ENCODE measurements around the gene CYP27C1.

The CYP27C1 gene

DNA sequence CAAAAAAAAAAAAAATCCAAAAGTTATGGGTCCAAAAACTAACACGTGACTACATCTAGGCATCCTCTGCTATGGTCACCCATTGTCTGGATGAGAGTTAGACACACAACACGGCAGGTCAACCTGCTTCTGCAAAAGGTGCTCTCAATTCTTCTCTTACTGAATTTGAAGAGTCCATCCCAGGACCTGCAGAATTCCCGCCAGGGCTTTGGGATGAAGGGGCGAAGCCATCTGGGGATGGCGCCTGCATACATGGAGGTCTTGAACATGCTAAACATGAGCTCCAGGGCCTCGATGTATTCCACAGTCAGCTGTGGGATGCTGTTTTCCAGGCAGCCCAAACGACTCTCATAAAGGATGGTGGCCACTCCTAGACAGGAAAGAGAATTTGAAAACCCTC is 19.1 kb downstream of the CYP27C1 start:
- H3K4me1 ChIP-seq (ENCODE audit: control insufficient read depth, insufficient read depth, low read length), result peaks cover 2% of the 10 kb centered on the region
- no peak overlapping the region for H3K4me3 ChIP-seq (ENCODE audit: low read length in 2 of 2)
- H3K9me3 ChIP-seq (ENCODE audit: control insufficient read depth in 2 of 2, low read length in 2 of 2), result no peaks in the 10 kb centered on the region
- H3K9ac ChIP-seq (ENCODE audit: low read length in 2 of 2), result no peak overlapping the region
- H3K27ac ChIP-seq (ENCODE audit: low read length), result no peak overlapping the region
- H3K27me3 ChIP-seq (ENCODE audit: control insufficient read depth in 1 of 2, insufficient read depth in 2 of 2, low read length in 2 of 2), result no peaks in the 10 kb centered on the region
- H3K36me3 ChIP-seq (ENCODE audit: control insufficient read depth in 2 of 2, insufficient read depth in 2 of 2, low read length in 2 of 2), result no peaks in the 10 kb centered on the region

DNA sequence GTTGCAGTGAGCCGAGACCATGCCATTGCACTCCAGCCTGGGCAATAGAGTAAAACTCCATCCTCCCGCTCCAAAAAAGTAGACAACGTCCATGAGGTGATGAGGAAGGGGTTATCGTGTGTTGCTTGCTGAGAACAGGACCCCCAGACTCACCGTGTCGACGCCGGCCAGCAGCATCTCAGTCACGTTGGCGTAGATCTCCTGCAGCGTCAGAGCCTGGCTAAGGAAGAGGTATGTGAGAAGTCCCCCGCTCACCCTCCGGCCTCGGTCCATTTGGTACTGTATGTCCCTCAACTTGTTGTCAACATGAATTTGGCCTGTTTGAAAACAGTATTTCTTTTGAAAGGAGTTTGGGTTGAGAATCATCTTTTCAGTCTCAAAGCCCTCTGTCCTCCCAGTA is 20.9 kb downstream of the CYP27C1 start:
- H3K36me3 ChIP-seq (ENCODE audit: control insufficient read depth in 2 of 2, insufficient read depth in 2 of 2, low read length in 2 of 2), result no peaks in the 10 kb centered on the region
- H3K4me3 ChIP-seq (ENCODE audit: low read length in 2 of 2), result no peak overlapping the region
- H3K9me3 ChIP-seq (ENCODE audit: control insufficient read depth in 2 of 2, low read length in 2 of 2), result no peaks in the 10 kb centered on the region
- H3K27me3 ChIP-seq (ENCODE audit: control insufficient read depth in 1 of 2, insufficient read depth in 2 of 2, low read length in 2 of 2), result no peaks in the 10 kb centered on the region
- no peak overlapping the region for H3K27ac ChIP-seq (ENCODE audit: low read length)
- peaks cover 1% of the 10 kb centered on the region for H3K4me1 ChIP-seq (ENCODE audit: control insufficient read depth, insufficient read depth, low read length)
- no peak overlapping the region for H3K9ac ChIP-seq (ENCODE audit: low read length in 2 of 2)

DNA sequence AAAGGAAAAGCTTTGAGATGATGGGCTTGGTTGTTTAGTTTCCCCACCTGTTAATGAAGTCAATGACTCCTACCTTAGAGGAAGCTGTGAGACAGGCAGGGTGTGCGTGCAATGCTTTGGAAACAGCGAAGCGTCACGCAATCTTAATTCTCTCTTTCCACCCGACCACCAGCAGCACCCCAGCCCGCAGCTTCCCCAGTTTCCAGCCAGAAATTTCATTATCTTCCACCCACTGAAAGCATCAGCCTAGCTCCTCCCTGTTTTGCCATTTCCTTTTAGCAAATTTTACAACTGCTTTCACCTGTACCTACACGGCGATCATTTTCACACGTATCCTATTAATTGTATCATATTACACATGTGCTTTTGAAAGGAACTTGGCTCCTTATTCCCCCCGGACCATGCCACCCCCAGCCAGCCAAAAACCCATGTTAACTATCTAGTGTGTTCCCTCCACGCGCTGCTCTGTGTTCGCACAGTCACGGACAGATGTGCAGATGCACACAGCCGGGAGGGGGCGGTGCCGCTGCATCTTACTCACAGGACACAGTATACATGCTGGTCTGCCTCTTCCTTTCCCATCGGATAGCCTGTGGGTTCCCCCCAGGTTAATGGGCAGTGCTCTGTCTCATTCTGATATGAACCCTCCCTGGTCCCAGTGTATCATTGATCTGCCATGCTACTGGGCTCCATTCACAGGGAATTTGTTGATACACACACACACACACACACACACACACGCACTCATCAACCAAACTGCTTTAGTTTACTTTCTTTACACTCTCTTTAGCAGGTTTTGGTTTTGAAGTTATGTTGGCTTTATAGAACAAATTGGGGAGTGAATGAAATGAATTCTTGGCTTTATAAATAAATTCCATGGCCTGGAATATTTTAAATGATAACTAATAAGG is 22.4 kb downstream of the CYP27C1 start:
- Histone ChIP-seq H3K4me1 (ENCODE audit: control insufficient read depth, insufficient read depth, low read length) (peaks cover 5% of the 10 kb centered on the region), H3K36me3 (ENCODE audit: control insufficient read depth in 2 of 2, insufficient read depth in 2 of 2, low read length in 2 of 2) (no peaks in the 10 kb centered on the region), H3K27me3 (ENCODE audit: control insufficient read depth in 1 of 2, insufficient read depth in 2 of 2, low read length in 2 of 2) (no peaks in the 10 kb centered on the region), H3K9me3 (ENCODE audit: control insufficient read depth in 2 of 2, low read length in 2 of 2) (no peaks in the 10 kb centered on the region), H3K4me3 (ENCODE audit: low read length in 2 of 2) (no peak overlapping the region), H3K9ac (ENCODE audit: low read length in 2 of 2) (no peak overlapping the region), H3K27ac (ENCODE audit: low read length) (no peak overlapping the region)

DNA sequence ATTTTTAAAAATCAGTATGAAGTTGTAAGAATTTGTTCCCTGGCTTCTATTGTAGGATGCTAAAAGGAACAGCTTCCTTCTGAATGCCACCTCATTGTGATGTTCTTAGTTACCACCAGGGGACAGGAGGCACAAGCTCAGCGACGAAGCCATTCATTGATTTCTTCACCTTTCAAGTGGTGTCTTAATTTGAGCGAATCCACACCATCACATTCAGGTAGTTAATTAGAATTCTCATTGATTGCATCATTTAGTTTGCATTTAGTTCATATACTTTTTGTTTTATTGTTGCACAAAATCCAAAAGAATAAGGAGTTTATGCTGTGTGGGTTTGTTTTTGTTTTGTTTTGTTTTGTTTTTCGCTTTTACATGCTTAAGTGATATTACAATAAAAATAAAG is 23.1 kb downstream of the CYP27C1 start:
- Histone ChIP-seq H3K27me3 (ENCODE audit: control insufficient read depth in 1 of 2, insufficient read depth in 2 of 2, low read length in 2 of 2) (no peaks in the 10 kb centered on the region), H3K4me3 (ENCODE audit: low read length in 2 of 2) (no peak overlapping the region), H3K4me1 (ENCODE audit: control insufficient read depth, insufficient read depth, low read length) (peaks cover 5% of the 10 kb centered on the region), H3K27ac (ENCODE audit: low read length) (no peak overlapping the region), H3K36me3 (ENCODE audit: control insufficient read depth in 2 of 2, insufficient read depth in 2 of 2, low read length in 2 of 2) (no peaks in the 10 kb centered on the region), H3K9me3 (ENCODE audit: control insufficient read depth in 2 of 2, low read length in 2 of 2) (no peaks in the 10 kb centered on the region), H3K9ac (ENCODE audit: low read length in 2 of 2) (no peak overlapping the region)

DNA sequence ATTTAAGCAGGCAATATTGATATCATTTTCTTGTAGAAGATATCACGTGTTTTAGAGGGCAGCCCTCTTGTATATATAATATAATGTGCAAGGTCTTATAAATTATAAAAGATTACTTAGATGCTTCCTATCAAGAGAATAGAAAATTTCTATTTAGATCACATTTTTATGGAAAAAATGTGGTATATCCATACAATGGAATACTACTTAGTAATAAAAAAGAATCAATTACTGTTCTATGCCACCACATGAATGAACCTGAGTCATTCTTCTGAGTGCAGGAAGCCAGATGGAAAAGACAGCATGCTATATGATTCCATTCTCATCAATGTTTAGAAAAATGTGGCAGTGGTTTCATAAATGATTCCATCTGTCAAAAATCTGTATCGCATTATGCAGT is 23.6 kb downstream of the CYP27C1 start:
- Histone ChIP-seq H3K27me3 (ENCODE audit: control insufficient read depth in 1 of 2, insufficient read depth in 2 of 2, low read length in 2 of 2) (no peaks in the 10 kb centered on the region), H3K9ac (ENCODE audit: low read length in 2 of 2) (no peak overlapping the region), H3K36me3 (ENCODE audit: control insufficient read depth in 2 of 2, insufficient read depth in 2 of 2, low read length in 2 of 2) (no peaks in the 10 kb centered on the region), H3K4me3 (ENCODE audit: low read length in 2 of 2) (no peak overlapping the region), H3K27ac (ENCODE audit: low read length) (no peak overlapping the region), H3K4me1 (ENCODE audit: control insufficient read depth, insufficient read depth, low read length) (peaks cover 5% of the 10 kb centered on the region), H3K9me3 (ENCODE audit: control insufficient read depth in 2 of 2, low read length in 2 of 2) (no peaks in the 10 kb centered on the region)

DNA sequence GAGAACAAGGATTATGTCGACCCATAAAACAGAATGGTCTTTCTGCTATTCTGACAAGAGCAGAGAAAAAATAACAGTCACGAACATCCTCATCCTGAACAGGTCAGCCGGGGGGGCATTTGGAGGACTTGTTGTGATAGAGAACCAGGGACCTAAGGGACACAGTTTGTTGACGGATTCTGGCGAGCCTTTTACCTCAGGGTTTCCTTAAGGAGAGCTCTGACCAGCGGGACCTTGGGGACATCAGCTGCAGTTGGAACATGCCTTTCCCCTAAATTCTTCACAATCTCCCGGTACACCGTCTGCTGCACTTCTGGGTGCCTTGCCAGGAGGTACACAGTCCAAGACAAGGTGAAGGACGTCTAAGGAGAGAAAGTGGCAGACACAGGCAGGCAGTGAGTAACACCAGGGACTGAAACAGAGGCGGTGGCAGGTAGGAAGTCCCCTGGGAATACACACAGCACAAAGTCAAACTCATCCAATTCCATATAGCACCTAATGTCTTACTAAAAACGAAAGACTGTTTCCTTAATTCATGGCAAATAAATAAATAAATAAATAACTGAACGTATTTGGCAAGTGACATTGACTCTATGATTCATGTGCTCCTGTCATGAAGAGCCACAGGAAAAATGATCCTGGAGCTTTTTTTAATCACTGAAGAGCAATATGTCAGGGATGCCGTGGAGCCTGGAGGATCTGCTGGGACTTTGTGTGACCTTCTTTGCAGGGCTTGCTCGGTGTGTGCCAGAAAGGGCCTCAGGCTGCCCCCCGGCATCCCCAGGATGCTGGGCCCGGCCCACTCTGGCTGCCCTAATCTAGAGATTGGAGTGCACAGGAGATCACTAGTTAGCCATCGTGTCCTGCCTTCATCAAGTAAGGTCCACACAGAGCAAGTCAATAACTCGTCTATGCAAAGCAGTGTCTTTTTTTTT is 24.7 kb downstream of the CYP27C1 start:
- Histone ChIP-seq H3K27ac (ENCODE audit: low read length) (no peak overlapping the region), H3K4me3 (ENCODE audit: low read length in 2 of 2) (no peak overlapping the region), H3K9me3 (ENCODE audit: control insufficient read depth in 2 of 2, low read length in 2 of 2) (no peaks in the 10 kb centered on the region), H3K36me3 (ENCODE audit: control insufficient read depth in 2 of 2, insufficient read depth in 2 of 2, low read length in 2 of 2) (no peaks in the 10 kb centered on the region), H3K27me3 (ENCODE audit: control insufficient read depth in 1 of 2, insufficient read depth in 2 of 2, low read length in 2 of 2) (no peaks in the 10 kb centered on the region), H3K9ac (ENCODE audit: low read length in 2 of 2) (no peak overlapping the region), H3K4me1 (ENCODE audit: control insufficient read depth, insufficient read depth, low read length) (peaks cover 5% of the 10 kb centered on the region)

DNA sequence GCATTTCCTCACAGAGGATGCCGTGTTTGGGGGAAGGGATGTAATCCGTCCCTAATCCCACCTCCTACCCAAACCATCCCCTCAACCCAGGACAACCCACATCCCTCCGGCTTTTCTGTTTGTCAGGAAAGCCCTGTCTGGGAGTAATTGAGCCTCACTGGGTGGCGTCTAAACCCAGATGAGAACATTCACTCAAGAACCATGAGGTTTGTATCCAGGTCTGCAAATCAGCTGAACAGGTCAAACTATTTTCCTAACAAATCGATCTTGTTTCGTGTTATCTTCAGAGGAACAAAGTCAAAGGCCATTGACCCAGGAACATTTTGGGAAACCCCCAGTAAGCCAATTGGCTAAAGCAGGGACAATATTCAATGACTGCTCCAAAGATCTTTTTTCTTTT is 25.7 kb downstream of the CYP27C1 start:
- no peak overlapping the region for H3K9ac ChIP-seq (ENCODE audit: low read length in 2 of 2)
- no peaks in the 10 kb centered on the region for H3K27me3 ChIP-seq (ENCODE audit: control insufficient read depth in 1 of 2, insufficient read depth in 2 of 2, low read length in 2 of 2)
- H3K36me3 ChIP-seq (ENCODE audit: control insufficient read depth in 2 of 2, insufficient read depth in 2 of 2, low read length in 2 of 2), result no peaks in the 10 kb centered on the region
- no peak overlapping the region for H3K27ac ChIP-seq (ENCODE audit: low read length)
- H3K9me3 ChIP-seq (ENCODE audit: control insufficient read depth in 2 of 2, low read length in 2 of 2), result no peaks in the 10 kb centered on the region
- no peak overlapping the region for H3K4me3 ChIP-seq (ENCODE audit: low read length in 2 of 2)
- peaks cover 5% of the 10 kb centered on the region for H3K4me1 ChIP-seq (ENCODE audit: control insufficient read depth, insufficient read depth, low read length)

DNA sequence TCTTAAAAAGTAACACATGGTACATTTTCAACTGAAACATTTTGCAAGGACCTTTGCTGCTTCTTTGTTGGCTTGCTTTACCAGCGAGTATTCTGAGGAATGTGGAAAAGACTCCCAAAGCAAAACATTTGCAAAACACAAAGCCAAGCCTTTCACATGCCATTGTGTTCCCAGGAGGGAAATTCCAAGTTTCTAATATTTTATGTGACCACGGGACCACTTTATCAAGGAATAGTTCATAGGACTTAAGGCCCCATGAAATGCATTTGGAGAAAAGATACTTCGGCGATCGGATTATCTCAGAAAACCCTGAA is 26.2 kb downstream of the CYP27C1 start:
- H3K27ac ChIP-seq (ENCODE audit: low read length), result no peak overlapping the region

DNA sequence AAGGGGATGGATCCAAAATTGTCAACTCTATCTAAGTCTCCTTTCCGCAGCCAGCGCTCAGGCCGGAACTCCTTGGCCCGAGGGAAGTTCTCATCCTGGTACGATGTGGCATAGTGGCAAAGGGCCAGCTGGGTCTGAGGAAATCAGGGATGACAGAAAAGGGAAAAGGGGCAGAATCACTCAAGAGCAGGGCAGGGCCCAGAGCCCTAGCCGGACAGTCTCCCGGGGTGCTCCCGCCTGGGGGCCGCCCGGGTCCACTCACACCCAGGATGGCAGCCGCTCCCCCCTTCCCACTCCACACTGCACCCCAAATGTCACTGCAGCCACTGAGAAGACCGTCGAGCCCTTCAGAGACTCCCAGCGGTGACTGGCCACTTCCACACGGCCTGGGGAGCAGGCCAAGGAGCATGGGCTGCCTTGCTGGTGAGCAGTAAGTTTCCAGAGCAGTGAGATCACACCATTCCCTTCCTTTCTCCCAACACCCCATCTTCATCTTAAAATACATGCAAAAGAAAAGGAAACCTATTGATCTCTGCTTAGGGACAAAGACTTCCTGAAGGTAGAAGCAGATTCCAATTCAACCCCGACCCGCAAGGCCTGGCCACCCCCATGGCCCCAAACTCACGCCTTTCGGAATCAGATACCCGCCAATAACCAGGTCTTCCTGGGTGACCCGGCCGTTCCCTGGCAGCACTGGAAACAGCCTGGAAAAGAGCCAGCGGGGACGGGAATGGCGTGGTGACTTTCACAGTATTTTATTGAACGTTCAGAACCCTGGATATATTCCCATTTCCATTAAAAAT is 26.7 kb downstream of the CYP27C1 start:
- Histone ChIP-seq H3K36me3 (ENCODE audit: control insufficient read depth in 2 of 2, insufficient read depth in 2 of 2, low read length in 2 of 2) (no peaks in the 10 kb centered on the region), H3K9me3 (ENCODE audit: control insufficient read depth in 2 of 2, low read length in 2 of 2) (no peaks in the 10 kb centered on the region), H3K27me3 (ENCODE audit: control insufficient read depth in 1 of 2, insufficient read depth in 2 of 2, low read length in 2 of 2) (no peaks in the 10 kb centered on the region), H3K4me1 (ENCODE audit: control insufficient read depth, insufficient read depth, low read length) (peaks cover 5% of the 10 kb centered on the region), H3K27ac (ENCODE audit: low read length) (no peak overlapping the region), H3K9ac (ENCODE audit: low read length in 2 of 2) (no peak overlapping the region), H3K4me3 (ENCODE audit: low read length in 2 of 2) (no peak overlapping the region)

More for the DNA sequence above, 26.2 kb downstream of the CYP27C1 start:
- no peaks in the 10 kb centered on the region for H3K9me3 ChIP-seq (ENCODE audit: control insufficient read depth in 2 of 2, low read length in 2 of 2)
- no peak overlapping the region for H3K9ac ChIP-seq (ENCODE audit: low read length in 2 of 2)
- H3K27me3 ChIP-seq (ENCODE audit: control insufficient read depth in 1 of 2, insufficient read depth in 2 of 2, low read length in 2 of 2), result no peaks in the 10 kb centered on the region
- no peak overlapping the region for H3K4me3 ChIP-seq (ENCODE audit: low read length in 2 of 2)
- no peaks in the 10 kb centered on the region for H3K36me3 ChIP-seq (ENCODE audit: control insufficient read depth in 2 of 2, insufficient read depth in 2 of 2, low read length in 2 of 2)
- peaks cover 5% of the 10 kb centered on the region for H3K4me1 ChIP-seq (ENCODE audit: control insufficient read depth, insufficient read depth, low read length)

DNA sequence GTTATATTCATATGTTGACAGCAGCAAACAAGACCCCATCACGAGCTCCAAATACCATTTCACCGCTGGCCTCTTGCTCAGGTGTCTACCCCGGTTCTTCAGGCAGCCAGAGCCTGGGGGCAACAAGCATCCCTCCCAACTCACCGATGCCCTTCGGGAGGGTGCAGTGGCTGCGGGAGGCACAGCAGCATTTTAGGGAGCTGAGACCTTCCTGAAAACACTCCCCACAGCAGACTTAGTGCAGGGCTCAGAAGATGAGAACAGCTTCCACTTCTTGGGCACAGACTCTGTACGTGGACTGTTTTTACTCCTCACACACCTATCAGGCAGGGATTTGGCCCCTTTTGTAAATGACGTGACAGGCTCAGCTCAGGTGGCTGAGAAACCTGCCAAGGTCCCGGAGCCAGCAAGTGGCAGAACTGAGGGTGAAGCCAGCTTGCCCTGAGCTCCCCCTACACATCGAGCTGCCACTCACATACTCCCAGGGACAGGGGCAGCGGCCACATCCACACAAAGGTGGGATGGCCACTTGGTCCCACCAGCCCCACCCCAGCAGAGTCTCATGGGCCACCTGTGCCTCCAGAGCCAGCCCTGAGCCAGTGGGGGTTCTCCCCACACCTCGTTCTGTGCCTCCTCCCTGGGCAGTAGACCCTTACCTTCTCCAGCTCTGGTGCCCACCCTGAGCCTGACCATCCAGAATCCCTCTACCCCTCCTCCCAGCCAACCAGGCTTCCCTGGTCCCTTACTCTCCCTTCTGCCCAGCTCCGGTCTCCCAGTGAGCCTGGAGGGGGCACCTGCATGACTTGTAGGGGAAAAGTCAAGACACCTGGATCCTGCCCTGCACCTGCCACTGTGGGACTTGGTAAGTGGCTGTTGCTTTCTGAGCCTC is 28.5 kb downstream of the CYP27C1 start:
- Histone ChIP-seq H3K9ac (ENCODE audit: low read length in 2 of 2) (no peak overlapping the region), H3K27me3 (ENCODE audit: control insufficient read depth in 1 of 2, insufficient read depth in 2 of 2, low read length in 2 of 2) (no peaks in the 10 kb centered on the region)

More for the DNA sequence above, 28.5 kb downstream of the CYP27C1 start:
- Histone ChIP-seq H3K36me3 (ENCODE audit: control insufficient read depth in 2 of 2, insufficient read depth in 2 of 2, low read length in 2 of 2) (no peaks in the 10 kb centered on the region), H3K27ac (ENCODE audit: low read length) (no peak overlapping the region), H3K4me3 (ENCODE audit: low read length in 2 of 2) (no peak overlapping the region), H3K4me1 (ENCODE audit: control insufficient read depth, insufficient read depth, low read length) (peaks cover 5% of the 10 kb centered on the region), H3K9me3 (ENCODE audit: control insufficient read depth in 2 of 2, low read length in 2 of 2) (no peaks in the 10 kb centered on the region)
